ENCODE measurements around the gene ATP11A. TPM values are rescaled to one million over a fixed set of nuclear protein-coding genes. Genes with fewer than 3 reads are reported as not detected.

The ATP11A gene
- total RNA-seq, 2 experiments from 2014 or later: 24.7 to 25.6 TPM

- DNase-seq: no peak
- H3K9me3 Mint-ChIP-seq: no peaks in the 10 kb centered on the region
- no peaks in the 10 kb centered on the region for H3K36me3 Mint-ChIP-seq (ENCODE audit: low read depth)
- intact Hi-C loops (cut with micrococcal nuclease): no loop called here
- H3K27me3 Mint-ChIP-seq (ENCODE audit: low read depth): no peaks in the 10 kb centered on the region
- H3K4me3 Mint-ChIP-seq: no peak overlapping the region
- CTCF ChIA-PET: interaction anchor here (0.8 to 1.5 kb wide), 2 partner anchors 99 to 106 kb away, joined by 3 to 5 read pairs; no protein-coding TSS in a partner anchor
- H3K27ac Mint-ChIP-seq: no peak overlapping the region
- peaks cover 10% of the 10 kb centered on the region for H3K4me1 Mint-ChIP-seq (ENCODE audit: low read depth)
These were observed 48.8 kb downstream of the ATP11A start for GRCh38 chr13:112738606-112739005.

GRCh38 chr13:112740502-112741131 lies 50.8 kb downstream of the ATP11A start:
- peaks cover 16% of the 10 kb centered on the region for H3K4me1 Mint-ChIP-seq (ENCODE audit: low read depth)
- H3K27ac Mint-ChIP-seq: no peak overlapping the region
- H3K27me3 Mint-ChIP-seq (ENCODE audit: low read depth): no peaks in the 10 kb centered on the region
- no peak for DNase-seq
- intact Hi-C loops (cut with micrococcal nuclease): no loop called here
- CTCF ChIA-PET: interaction anchor here (0.6 to 0.9 kb wide), 2 partner anchors 99 to 210 kb away, joined by 3 to 4 read pairs; no protein-coding TSS in a partner anchor
- H3K36me3 Mint-ChIP-seq (ENCODE audit: low read depth): no peaks in the 10 kb centered on the region
- H3K9me3 Mint-ChIP-seq: no peaks in the 10 kb centered on the region
- H3K4me3 Mint-ChIP-seq: no peak overlapping the region

GRCh38 chr13:112741185-112741755 lies 51.4 kb downstream of the ATP11A start:
- no peak overlapping the region for H3K4me3 Mint-ChIP-seq
- intact Hi-C loops (cut with micrococcal nuclease): no loop called here
- no peak for DNase-seq
- CTCF ChIA-PET: interaction anchor here (0.6 kb wide), 1 partner anchor 209 kb away, joined by 3 read pairs; no protein-coding TSS in a partner anchor
- no peaks in the 10 kb centered on the region for H3K27me3 Mint-ChIP-seq (ENCODE audit: low read depth)
- no peak overlapping the region for H3K27ac Mint-ChIP-seq
- H3K36me3 Mint-ChIP-seq (ENCODE audit: low read depth): no peaks in the 10 kb centered on the region
- peaks cover 16% of the 10 kb centered on the region for H3K4me1 Mint-ChIP-seq (ENCODE audit: low read depth)
- H3K9me3 Mint-ChIP-seq: no peaks in the 10 kb centered on the region

- no peaks in the 10 kb centered on the region for H3K27me3 Mint-ChIP-seq (ENCODE audit: low read depth)
- H3K9me3 Mint-ChIP-seq: no peaks in the 10 kb centered on the region
- no peaks in the 10 kb centered on the region for H3K36me3 Mint-ChIP-seq (ENCODE audit: low read depth)
- peaks cover 16% of the 10 kb centered on the region for H3K4me1 Mint-ChIP-seq (ENCODE audit: low read depth)
- no peak overlapping the region for H3K4me3 Mint-ChIP-seq
- no peak for DNase-seq
- intact Hi-C loops (cut with micrococcal nuclease): no loop called here
- CTCF ChIA-PET: no interaction called here
- no peak overlapping the region for H3K27ac Mint-ChIP-seq
These were observed 52.2 kb downstream of the ATP11A start for GRCh38 chr13:112741835-112742570.

DNA sequence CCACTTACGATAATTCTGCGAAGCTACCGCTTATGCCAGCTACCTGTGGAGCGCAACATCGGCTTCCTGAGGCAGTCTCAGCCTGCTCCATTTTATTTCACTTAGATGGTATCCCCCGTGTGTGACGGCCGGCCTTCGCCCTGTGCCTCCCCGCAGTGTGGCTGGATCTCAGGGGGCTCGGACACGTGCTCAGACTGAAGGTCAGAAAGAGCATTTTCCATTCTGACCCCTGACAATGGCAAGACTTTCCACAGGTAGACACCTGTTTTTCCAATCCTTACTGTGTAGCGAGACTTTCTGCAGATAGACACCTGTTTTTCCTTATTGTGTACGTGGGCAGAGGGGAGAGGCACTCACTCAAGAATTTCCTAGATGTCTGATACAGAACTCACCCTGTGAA lies 52.7 kb downstream of the ATP11A start:
- no peak overlapping the region for H3K27ac Mint-ChIP-seq
- H3K4me3 Mint-ChIP-seq: no peak overlapping the region
- CTCF ChIA-PET: no interaction called here
- H3K9me3 Mint-ChIP-seq: no peaks in the 10 kb centered on the region
- no peaks in the 10 kb centered on the region for H3K27me3 Mint-ChIP-seq (ENCODE audit: low read depth)
- no peaks in the 10 kb centered on the region for H3K36me3 Mint-ChIP-seq (ENCODE audit: low read depth)
- intact Hi-C loops (cut with micrococcal nuclease): no loop called here
- DNase-seq: no peak
- H3K4me1 Mint-ChIP-seq (ENCODE audit: low read depth): peaks cover 12% of the 10 kb centered on the region

DNA sequence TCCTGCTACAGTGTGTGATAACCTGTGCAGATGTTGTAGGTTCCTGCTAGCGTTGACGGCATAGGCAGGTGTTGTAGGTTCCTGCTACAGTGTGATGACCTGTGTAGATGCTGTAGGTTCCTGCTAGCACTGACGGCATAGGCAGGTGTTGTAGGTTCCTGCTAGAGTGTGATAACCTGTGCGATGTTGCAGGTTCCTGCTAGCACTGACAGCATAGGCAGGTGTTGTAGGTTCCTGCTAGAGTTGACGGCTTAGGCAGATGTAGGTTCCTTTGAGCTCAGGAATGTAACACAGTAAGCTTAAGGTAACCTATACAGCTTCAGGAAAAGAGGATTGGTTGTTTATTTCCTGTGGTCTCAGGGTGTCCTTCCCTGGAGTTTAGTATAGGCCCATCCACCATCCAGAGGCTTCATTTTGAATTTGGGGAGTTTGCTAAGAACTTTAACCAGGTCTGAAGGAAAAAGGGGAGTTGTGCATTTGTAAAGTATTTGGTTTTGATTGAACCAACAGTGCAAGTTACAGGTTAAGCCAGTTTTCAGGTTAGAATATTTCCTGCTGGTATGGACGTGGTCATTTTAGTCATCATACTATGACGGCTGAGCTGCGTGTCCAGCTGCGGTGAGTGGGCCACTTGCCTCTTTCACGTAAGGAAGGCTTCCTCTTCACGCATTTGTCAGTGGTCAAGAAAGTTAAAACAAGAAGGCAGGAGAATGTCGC lies 53.8 kb downstream of the ATP11A start:
- H3K9me3 Mint-ChIP-seq: no peaks in the 10 kb centered on the region
- CTCF ChIA-PET: interaction anchor here (0.6 to 1.5 kb wide), 2 partner anchors 18 to 74 kb away, joined by 3 read pairs; no protein-coding TSS in a partner anchor
- H3K4me3 Mint-ChIP-seq: no peak overlapping the region
- DNase-seq: no peak
- no peaks in the 10 kb centered on the region for H3K36me3 Mint-ChIP-seq (ENCODE audit: low read depth)
- no peak overlapping the region for H3K27ac Mint-ChIP-seq
- intact Hi-C loops (cut with micrococcal nuclease): no loop called here
- H3K27me3 Mint-ChIP-seq (ENCODE audit: low read depth): no peaks in the 10 kb centered on the region
- peaks cover 12% of the 10 kb centered on the region for H3K4me1 Mint-ChIP-seq (ENCODE audit: low read depth)

GRCh38 chr13:112744168-112745021 lies 54.6 kb downstream of the ATP11A start:
- H3K36me3 Mint-ChIP-seq (ENCODE audit: low read depth): peaks cover 1% of the 10 kb centered on the region
- DNase-seq: no peak
- no peaks in the 10 kb centered on the region for H3K9me3 Mint-ChIP-seq
- intact Hi-C loops (cut with micrococcal nuclease): no loop called here
- CTCF ChIA-PET: interaction anchor here (0.6 to 1.5 kb wide), 2 partner anchors 19 to 73 kb away, joined by 3 read pairs; no protein-coding TSS in a partner anchor
- H3K4me3 Mint-ChIP-seq: no peak overlapping the region
- peaks cover 12% of the 10 kb centered on the region for H3K4me1 Mint-ChIP-seq (ENCODE audit: low read depth)
- no peaks in the 10 kb centered on the region for H3K27me3 Mint-ChIP-seq (ENCODE audit: low read depth)
- H3K27ac Mint-ChIP-seq: no peak overlapping the region

- H3K9me3 Mint-ChIP-seq: no peaks in the 10 kb centered on the region
- CTCF ChIA-PET: no interaction called here
- intact Hi-C loops (cut with micrococcal nuclease): no loop called here
- H3K36me3 Mint-ChIP-seq (ENCODE audit: low read depth): peaks cover 2% of the 10 kb centered on the region
- H3K4me3 Mint-ChIP-seq: no peak overlapping the region
- no peak overlapping the region for H3K27ac Mint-ChIP-seq
- H3K27me3 Mint-ChIP-seq (ENCODE audit: low read depth): no peaks in the 10 kb centered on the region
- DNase-seq: no peak
- peaks cover 12% of the 10 kb centered on the region for H3K4me1 Mint-ChIP-seq (ENCODE audit: low read depth)
These were observed 56.2 kb downstream of the ATP11A start for GRCh38 chr13:112746044-112746443.

DNA sequence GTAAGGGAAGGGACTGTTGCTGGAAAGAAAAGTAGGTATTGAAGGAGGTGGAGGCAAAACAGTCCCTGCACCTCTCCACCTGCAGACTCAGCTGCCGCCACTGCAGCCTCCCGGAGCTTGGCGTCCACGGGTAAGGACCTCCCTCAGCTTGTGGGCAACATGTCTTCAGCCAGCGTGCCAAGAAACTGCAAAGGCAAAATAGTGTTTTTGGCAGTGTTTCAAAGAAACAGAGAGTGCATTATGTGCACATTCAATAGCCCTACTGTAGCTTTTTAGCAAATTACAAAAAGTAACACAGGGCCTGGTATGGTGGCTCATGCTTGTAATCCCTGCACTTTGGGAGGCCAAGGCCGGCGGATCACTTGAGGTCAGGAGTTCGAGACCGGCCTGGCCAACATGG lies 57.4 kb downstream of the ATP11A start:
- no peaks in the 10 kb centered on the region for H3K9me3 Mint-ChIP-seq
- intact Hi-C loops (cut with micrococcal nuclease): no loop called here
- peaks cover 13% of the 10 kb centered on the region for H3K4me1 Mint-ChIP-seq (ENCODE audit: low read depth)
- CTCF ChIA-PET: no interaction called here
- no peak for DNase-seq
- H3K36me3 Mint-ChIP-seq (ENCODE audit: low read depth): peaks cover 2% of the 10 kb centered on the region
- no peak overlapping the region for H3K27ac Mint-ChIP-seq
- no peak overlapping the region for H3K4me3 Mint-ChIP-seq
- H3K27me3 Mint-ChIP-seq (ENCODE audit: low read depth): no peaks in the 10 kb centered on the region

- Mint-ChIP-seq H3K27ac (no peak overlapping the region), H3K9me3 (no peaks in the 10 kb centered on the region), H3K36me3 (ENCODE audit: low read depth) (peaks cover 2% of the 10 kb centered on the region), H3K4me3 (no peak overlapping the region), H3K27me3 (ENCODE audit: low read depth) (no peaks in the 10 kb centered on the region), H3K4me1 (ENCODE audit: low read depth) (peaks cover 20% of the 10 kb centered on the region)
- CTCF ChIA-PET: no interaction called here
- intact Hi-C loops (cut with micrococcal nuclease): no loop called here
- DNase-seq: no peak
These were observed 59.3 kb downstream of the ATP11A start for GRCh38 chr13:112748947-112749735.

DNA sequence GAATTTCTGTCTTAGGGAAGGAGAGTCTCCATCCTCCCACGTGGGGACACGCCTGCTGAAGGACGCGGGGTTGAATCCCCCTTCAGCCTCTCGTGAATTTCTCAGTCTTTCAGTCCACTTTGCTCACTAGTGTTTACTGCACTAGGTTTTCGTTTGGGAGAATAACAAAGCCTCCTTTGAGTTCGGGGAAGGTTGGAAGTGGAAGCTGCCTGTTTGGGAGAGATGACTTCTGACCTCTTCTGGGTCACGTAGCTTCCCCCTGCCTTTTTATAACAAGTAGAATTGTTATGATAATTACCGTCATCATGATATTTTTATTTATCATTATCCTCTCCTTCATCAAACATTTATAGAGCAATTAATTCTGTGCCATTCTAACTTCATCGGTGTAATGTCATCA lies 60.7 kb downstream of the ATP11A start:
- no peak overlapping the region for H3K4me3 Mint-ChIP-seq

More for the DNA sequence above, 60.7 kb downstream of the ATP11A start:
- H3K4me1 Mint-ChIP-seq (ENCODE audit: low read depth): peaks cover 18% of the 10 kb centered on the region
- H3K27ac Mint-ChIP-seq: no peak overlapping the region
- H3K36me3 Mint-ChIP-seq (ENCODE audit: low read depth): peaks cover 2% of the 10 kb centered on the region
- no peak for DNase-seq
- H3K27me3 Mint-ChIP-seq (ENCODE audit: low read depth): no peaks in the 10 kb centered on the region
- no peaks in the 10 kb centered on the region for H3K9me3 Mint-ChIP-seq
- intact Hi-C loops (cut with micrococcal nuclease): no loop called here
- CTCF ChIA-PET: no interaction called here
